ENCODE measurements around the gene IL10RB.

The IL10RB gene

GRCh38 chr21:33267250-33267649, 1.1 kb downstream of the IL10RB start:
- no peak for DNase-seq (ENCODE audit: low read depth)

GRCh38 chr21:33268393-33268736, 2.2 kb downstream of the IL10RB start:
- no peak for DNase-seq (ENCODE audit: low read depth)

- DNase-seq (ENCODE audit: low read depth), result no peak
Measured at GRCh38 chr21:33268737-33269441, 2.7 kb downstream of the IL10RB start.

GRCh38 chr21:33270986-33271385, 4.8 kb downstream of the IL10RB start:
- DNase-seq (ENCODE audit: low read depth), result no peak

GRCh38 chr21:33273044-33273443, 6.9 kb downstream of the IL10RB start:
- DNase-seq (ENCODE audit: low read depth), result no peak

GRCh38 chr21:33278721-33279120, 12.6 kb downstream of the IL10RB start:
- no peak for DNase-seq (ENCODE audit: low read depth)

GRCh38 chr21:33279330-33279820, 13.2 kb downstream of the IL10RB start:
- DNase-seq (ENCODE audit: low read depth), result no peak

GRCh38 chr21:33281096-33281652, 15.0 kb downstream of the IL10RB start:
- no peak for DNase-seq (ENCODE audit: low read depth)

GRCh38 chr21:33283203-33283602, 17.0 kb downstream of the IL10RB start:
- DNase-seq (ENCODE audit: low read depth), result no peak

GRCh38 chr21:33286076-33286475, 19.9 kb downstream of the IL10RB start:
- no peak for DNase-seq (ENCODE audit: low read depth)

- no peak for DNase-seq (ENCODE audit: low read depth)
Measured at GRCh38 chr21:33286600-33287456, 20.7 kb downstream of the IL10RB start.

GRCh38 chr21:33289199-33289819, 23.1 kb downstream of the IL10RB start:
- DNase-seq (ENCODE audit: low read depth), result no peak

GRCh38 chr21:33290441-33290840, 24.3 kb downstream of the IL10RB start:
- no peak for DNase-seq (ENCODE audit: low read depth)

GRCh38 chr21:33291686-33292085, 25.5 kb downstream of the IL10RB start:
- DNase-seq (ENCODE audit: low read depth), result no peak

GRCh38 chr21:33292724-33293123, 26.6 kb downstream of the IL10RB start:
- DNase-seq (ENCODE audit: low read depth), result no peak

- no peak for DNase-seq (ENCODE audit: low read depth)
Measured at GRCh38 chr21:33293136-33293535, 27.0 kb downstream of the IL10RB start.

GRCh38 chr21:33293811-33294216, 27.6 kb downstream of the IL10RB start:
- DNase-seq (ENCODE audit: low read depth), result no peak

- no peak for DNase-seq (ENCODE audit: low read depth)
Measured at GRCh38 chr21:33296156-33296555, 30.0 kb downstream of the IL10RB start.

- DNase-seq (ENCODE audit: low read depth), result no peak
Measured at GRCh38 chr21:33299181-33299752, 33.1 kb downstream of the IL10RB start.

GRCh38 chr21:33300701-33301631, 34.8 kb downstream of the IL10RB start:
- no peak for DNase-seq (ENCODE audit: low read depth)

GRCh38 chr21:33301632-33302002, 35.5 kb downstream of the IL10RB start:
- DNase-seq (ENCODE audit: low read depth), result no peak

Data from stimulated activated CD8-positive, alpha-beta memory T cell treated with anti-CD3 and anti-CD28 coated beads, Interleukin-15, amount 100 ng/mL, for 24 hours (primary cell).